Measurements from ENCODE around the gene ASTL. TPM values are rescaled to one million over a fixed set of nuclear protein-coding genes. Genes with fewer than 3 reads are reported as not detected.

The ASTL gene
- total RNA-seq, 1 experiment from 2014 or later, result 0.34 TPM

DNA sequence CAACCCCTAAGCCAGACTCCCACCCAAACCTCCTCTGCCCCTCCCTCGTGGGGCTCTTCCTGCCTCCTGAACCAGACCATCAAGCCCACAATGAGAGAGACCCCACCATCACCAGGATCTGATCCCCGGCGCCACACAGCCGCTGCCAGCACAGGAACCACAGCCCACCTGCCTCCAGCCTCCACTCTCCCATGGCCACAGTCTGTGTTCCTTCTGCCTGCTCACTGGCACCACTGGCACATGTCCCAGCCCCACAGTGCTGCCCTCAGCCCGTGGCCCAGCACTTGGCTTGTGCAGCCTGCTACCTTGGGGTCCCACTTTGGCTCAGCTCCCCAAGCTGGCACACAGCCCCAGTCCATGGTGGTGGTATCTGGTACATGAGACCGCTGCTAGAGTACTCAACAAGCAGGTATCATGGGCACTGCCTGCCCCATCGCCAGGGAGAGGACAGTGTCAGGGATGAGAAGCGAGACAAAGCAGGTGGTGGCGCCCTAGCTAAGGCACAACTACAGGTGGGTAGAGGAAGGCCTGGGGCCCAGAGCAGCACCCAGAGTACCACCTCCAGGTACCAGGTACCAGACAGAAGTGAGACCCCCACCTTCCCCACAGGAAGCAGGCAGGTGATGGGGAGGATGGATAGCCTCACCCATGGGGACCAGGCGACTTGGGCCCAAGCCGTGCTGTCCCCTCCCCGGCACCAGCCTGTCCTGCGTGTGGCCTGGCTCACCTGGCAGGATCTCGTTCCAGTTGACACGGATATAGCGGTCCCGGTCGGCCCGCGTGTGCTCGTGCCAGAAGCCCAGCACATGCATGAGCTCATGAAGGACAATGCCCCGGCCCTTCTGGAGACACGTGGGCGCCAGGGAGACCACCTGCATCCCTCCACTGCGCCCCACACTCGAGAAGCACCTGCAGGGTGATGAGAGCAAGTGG, 6.2 kb downstream of the ASTL start:
- no peaks in the 10 kb centered on the region for H4K20me1 ChIP-seq (ENCODE audit: insufficient read depth)
- RAD21 ChIA-PET (ENCODE audit: low non-redundant PET in 1 of 2, low total read pairs in 2 of 2, uncharacterized antibody in 2 of 2, unreplicated experiment in 2 of 2), result no interaction called here
- H3K36me3 ChIP-seq (ENCODE audit: control insufficient read depth in 1 of 2, insufficient read depth in 2 of 2, low read length in 2 of 2), result no peaks in the 10 kb centered on the region
- H3K27ac ChIP-seq (ENCODE audit: low read depth, low read length), result no peak overlapping the region; the same call in 1 of the 2 replicates
- H3K9me3 ChIP-seq (ENCODE audit: control insufficient read depth in 1 of 2, insufficient read depth in 1 of 2, low read depth in 1 of 2, low read length in 2 of 2), result no peaks in the 10 kb centered on the region
- no peak overlapping the region for H3K9ac ChIP-seq (ENCODE audit: low read length)
- no peak for TF ChIP-seq ZBTB33 (IDR thresholded peaks at IDR 0.05; ENCODE audit: extremely low read depth, insufficient replicate concordance, low read length)
- no peak for TF ChIP-seq CEBPB (IDR thresholded peaks at IDR 0.05; ENCODE audit: low read depth)
- TF ChIP-seq REST (IDR thresholded peaks at IDR 0.05; ENCODE audit: low read depth), result no peak
- no peak for TF ChIP-seq MAX (IDR thresholded peaks at IDR 0.05)
- TF ChIP-seq ATF3 (IDR thresholded peaks at IDR 0.05), result no peak
- no peak for TF ChIP-seq EGR1 (IDR thresholded peaks at IDR 0.05; ENCODE audit: low read depth)
- TF ChIP-seq ZNF274 (IDR thresholded peaks at IDR 0.05; ENCODE audit: low read depth, low read length), result no peak
- no peak for TF ChIP-seq JUND (IDR thresholded peaks at IDR 0.05)
- no peak for TF ChIP-seq CBX3 (IDR thresholded peaks at IDR 0.05; ENCODE audit: low read depth)
- no peak for TF ChIP-seq SIN3A (IDR thresholded peaks at IDR 0.05; ENCODE audit: low read depth)
- TF ChIP-seq ZFX (IDR thresholded peaks at IDR 0.05), result no peak
- no peak for TF ChIP-seq POLR2AphosphoS5 (IDR thresholded peaks at IDR 0.05; ENCODE audit: low read depth, low read length)
- no peak for TF ChIP-seq SP1 (IDR thresholded peaks at IDR 0.05; ENCODE audit: low read depth)
- no peaks in the 10 kb centered on the region for H3K9me2 ChIP-seq (ENCODE audit: insufficient read depth)
- DNase-seq (ENCODE audit: low read depth, low spot score) (no peak), ATAC-seq (no peak)
- no peak overlapping the region for H3K4me3 ChIP-seq (replicated peaks in 1 of 2; ENCODE audit: low read depth in 1 of 2, low read length in 2 of 2)
- CTCF ChIA-PET, result no interaction called here
- no peak overlapping the region for H3K4me2 ChIP-seq (ENCODE audit: low read length)
- H3K27me3 ChIP-seq (ENCODE audit: insufficient read depth, low read length), result no peaks in the 10 kb centered on the region
- intact Hi-C loops (cut with micrococcal nuclease), result no loop called here
- H2AFZ ChIP-seq (ENCODE audit: low read depth, low read length, poor library complexity, severe bottlenecking), result no peak overlapping the region
- no peaks in the 10 kb centered on the region for H3K79me2 ChIP-seq (ENCODE audit: insufficient read depth, low read length)
- BruUV-seq (replicated peaks), result no TSS peak
- H3K4me1 ChIP-seq (ENCODE audit: control insufficient read depth in 1 of 2, insufficient read depth in 2 of 2, low read length in 2 of 2), result no peaks in the 10 kb centered on the region
- POLR2A ChIA-PET, result no interaction called here
